K562 (cell line): ENCODE data around the gene LRRC41.

ENCODE experiments used
- CEBPB ChIP-seq: fragments of 450-650 bp; IDR thresholded peaks from 2 replicates; pipeline ENCODE4 v1.6.1; 2016; ENCODE audit warnings: missing genetic modification characterization, missing compliant biosample characterization
- STAT6 ChIP-seq: sonication (generic); formaldehyde crosslinking; IDR thresholded peaks from 2 replicates; pipeline ENCODE4 v1.8.1; 2023; ENCODE audit warnings: mild to moderate bottlenecking, missing genetic modification reagents
- USF2 ChIP-seq: sonication (generic); formaldehyde crosslinking; IDR thresholded peaks from 2 replicates; pipeline ENCODE4 v1.5.0; 2020; ENCODE audit warnings: missing genetic modification reagents
- ZBED1 ChIP-seq: IDR thresholded peaks from 2 replicates; pipeline ENCODE4 v1.6.1; 2014

GRCh38 chr1:46303038-46303871, at the start of gene LRRC41, which contains the start of gene UQCRH:
- peak; percentile 12; the same call in 1 of the 2 replicates for TF ChIP-seq ZBED1
- TF ChIP-seq USF2: peak; percentile 46; the same call in 1 of the 2 replicates
- no peak; the same call in 1 of the 2 replicates for TF ChIP-seq STAT6 (CRISPR knock-in tag)
- no peak for TF ChIP-seq CEBPB
